Activated T-helper 1 cell treated with anti-CD3 and anti-CD28 coated beads, Interleukin-12 subunit alpha, Interleukin-12 subunit beta, Interleukin-2, Interleukin-4 antibody, amounts not matched to agents 30 ng/mL and 10 ng/mL and 1 ng/mL, durations not matched to agents 14 hours and 24 hours and 36 hours (primary cell): ENCODE measurements around the gene SSH2. TPM values are rescaled to one million over a fixed set of nuclear protein-coding genes. Genes with fewer than 3 reads are reported as not detected.

Experiments
- DNase-seq: peaks from one replicate; pipeline ENCODE4 v3.0.0; 2021; ENCODE audit warnings: low spot score
- H3K27ac Mint-ChIP-seq: one replicate; pipeline ENCODE4 v1.8.0; 2021; ENCODE audit warnings: mild to moderate bottlenecking, mixed read lengths
- H3K27me3 Mint-ChIP-seq: one replicate; pipeline ENCODE4 v1.8.0; 2022; ENCODE audit warnings: mild to moderate bottlenecking, moderate library complexity, mixed read lengths; ENCODE audit not compliant: insufficient read depth
- H3K36me3 Mint-ChIP-seq: one replicate; pipeline ENCODE4 v1.8.0; 2021; ENCODE audit warnings: low read depth, mixed read lengths
- H3K4me1 Mint-ChIP-seq: one replicate; pipeline ENCODE4 v1.8.0; 2021; ENCODE audit warnings: low read depth, mixed read lengths
- H3K4me3 Mint-ChIP-seq: one replicate; pipeline ENCODE4 v1.8.0; 2021; ENCODE audit warnings: mild to moderate bottlenecking, moderate library complexity, mixed read lengths
- H3K9me3 Mint-ChIP-seq: one replicate; pipeline ENCODE4 v1.8.0; 2021; ENCODE audit warnings: mixed read lengths
- intact Hi-C: fragments of 100-400 bp; cut with micrococcal nuclease; formaldehyde crosslinking; loops from one replicate; pipeline ENCODE4 v1.15.1; 2024
- total RNA-seq: library from RNA; stranded (reverse); gene quantifications from 2 replicates; pipeline ENCODE4 v1.2.3, GENCODE V29; 2022

SSH2 gene
- total RNA-seq, 1 donor from 2014 or later = 43.6 TPM

- Mint-ChIP-seq H3K4me1 (peaks cover 43% of the 10 kb centered on the region), H3K9me3 (no peaks in the 10 kb centered on the region), H3K27me3 (no peaks in the 10 kb centered on the region), H3K27ac (no peak overlapping the region), H3K36me3 (peaks cover 7% of the 10 kb centered on the region), H3K4me3 (no peak overlapping the region)
- no peak for DNase-seq
- intact Hi-C loops = no loop called here
Measured at GRCh38 chr17:29710520-29710884, 219.5 kb downstream of the SSH2 start.

GRCh38 chr17:29709866-29710519 is 220.0 kb downstream of the SSH2 start:
- H3K9me3 Mint-ChIP-seq = no peaks in the 10 kb centered on the region
- peaks cover 7% of the 10 kb centered on the region for H3K36me3 Mint-ChIP-seq
- no peak overlapping the region for H3K4me3 Mint-ChIP-seq
- intact Hi-C loops = loop anchor here (10.0 kb wide), 1 partner anchor 655 kb away; no protein-coding TSS in a partner anchor
- peaks cover 48% of the 10 kb centered on the region for H3K4me1 Mint-ChIP-seq
- H3K27ac Mint-ChIP-seq = no peak overlapping the region
- no peaks in the 10 kb centered on the region for H3K27me3 Mint-ChIP-seq
- no peak for DNase-seq

- Mint-ChIP-seq H3K9me3 (no peaks in the 10 kb centered on the region), H3K36me3 (peaks cover 11% of the 10 kb centered on the region), H3K4me3 (peak overlapping the region; percentile 87), H3K27me3 (no peaks in the 10 kb centered on the region), H3K4me1 (peaks cover 49% of the 10 kb centered on the region), H3K27ac (peak overlapping the region; percentile 90)
- DNase-seq = no peak
- intact Hi-C loops = loop anchor here (2.0 to 10.0 kb wide), 2 partner anchors 84 to 658 kb away; partner anchors contain the start of gene CORO6
Measured at GRCh38 chr17:29707212-29707571, 222.8 kb downstream of the SSH2 start.

GRCh38 chr17:29706045-29706431 is 224.0 kb downstream of the SSH2 start:
- H3K36me3 Mint-ChIP-seq = peaks cover 11% of the 10 kb centered on the region
- peaks cover 41% of the 10 kb centered on the region for H3K4me1 Mint-ChIP-seq
- peak overlapping the region; percentile 87 for H3K4me3 Mint-ChIP-seq

GRCh38 chr17:29705386-29705785 is 224.6 kb downstream of the SSH2 start:
- peaks cover 41% of the 10 kb centered on the region for H3K4me1 Mint-ChIP-seq
- H3K9me3 Mint-ChIP-seq = no peaks in the 10 kb centered on the region
- H3K27me3 Mint-ChIP-seq = no peaks in the 10 kb centered on the region
- H3K27ac Mint-ChIP-seq = peak overlapping the region; percentile 90
- intact Hi-C loops = loop anchor here (10.0 kb wide), 1 partner anchor 659 kb away; no protein-coding TSS in a partner anchor
- peaks cover 10% of the 10 kb centered on the region for H3K36me3 Mint-ChIP-seq
- peak overlapping the region; percentile 63 for H3K4me3 Mint-ChIP-seq
- no peak for DNase-seq

More at GRCh38 chr17:29706045-29706431, 224.0 kb downstream of the SSH2 start:
- H3K27ac Mint-ChIP-seq = peak overlapping the region; percentile 90
- no peaks in the 10 kb centered on the region for H3K27me3 Mint-ChIP-seq
- DNase-seq = no peak
- intact Hi-C loops = loop anchor here (1.0 to 10.0 kb wide), 8 partner anchors 14 to 659 kb away; partner anchors contain the start of genes CORO6 and SSH2
- no peaks in the 10 kb centered on the region for H3K9me3 Mint-ChIP-seq

- intact Hi-C loops = no loop called here
- Mint-ChIP-seq H3K4me3 (no peak overlapping the region), H3K4me1 (peaks cover 12% of the 10 kb centered on the region), H3K9me3 (no peaks in the 10 kb centered on the region), H3K36me3 (peaks cover 31% of the 10 kb centered on the region), H3K27ac (no peak overlapping the region), H3K27me3 (no peaks in the 10 kb centered on the region)
- DNase-seq = no peak
Measured at GRCh38 chr17:29699283-29699682, 230.7 kb downstream of the SSH2 start.

- intact Hi-C loops = no loop called here
- Mint-ChIP-seq H3K4me1 (peaks cover 7% of the 10 kb centered on the region), H3K27ac (no peak overlapping the region), H3K4me3 (no peak overlapping the region), H3K9me3 (no peaks in the 10 kb centered on the region), H3K27me3 (no peaks in the 10 kb centered on the region), H3K36me3 (peaks cover 34% of the 10 kb centered on the region)
- DNase-seq = no peak
Measured at GRCh38 chr17:29698837-29699236, 231.2 kb downstream of the SSH2 start.

- Mint-ChIP-seq H3K9me3 (no peaks in the 10 kb centered on the region), H3K4me1 (peaks cover 7% of the 10 kb centered on the region), H3K4me3 (no peak overlapping the region), H3K36me3 (peaks cover 36% of the 10 kb centered on the region), H3K27ac (no peak overlapping the region), H3K27me3 (no peaks in the 10 kb centered on the region)
- intact Hi-C loops = no loop called here
- no peak for DNase-seq
Measured at GRCh38 chr17:29698019-29698777, 231.8 kb downstream of the SSH2 start.

GRCh38 chr17:29697371-29697770 is 232.7 kb downstream of the SSH2 start:
- Mint-ChIP-seq H3K27me3 (no peaks in the 10 kb centered on the region), H3K27ac (no peak overlapping the region), H3K4me3 (no peak overlapping the region), H3K4me1 (peaks cover 5% of the 10 kb centered on the region), H3K36me3 (peaks cover 30% of the 10 kb centered on the region), H3K9me3 (no peaks in the 10 kb centered on the region)
- no peak for DNase-seq
- intact Hi-C loops = no loop called here

GRCh38 chr17:29694918-29695563 is 235.0 kb downstream of the SSH2 start:
- no peak for DNase-seq
- intact Hi-C loops = no loop called here
- no peak overlapping the region for H3K4me3 Mint-ChIP-seq
- peak overlapping the region; percentile 6 for H3K27ac Mint-ChIP-seq
- H3K4me1 Mint-ChIP-seq = peaks cover 17% of the 10 kb centered on the region
- H3K9me3 Mint-ChIP-seq = no peaks in the 10 kb centered on the region
- no peaks in the 10 kb centered on the region for H3K27me3 Mint-ChIP-seq
- H3K36me3 Mint-ChIP-seq = peaks cover 24% of the 10 kb centered on the region

- Mint-ChIP-seq H3K4me1 (peaks cover 17% of the 10 kb centered on the region), H3K9me3 (no peaks in the 10 kb centered on the region), H3K27ac (peak overlapping the region; percentile 59)
Measured at GRCh38 chr17:29693751-29694150, 236.3 kb downstream of the SSH2 start.

GRCh38 chr17:29687596-29687995 is 242.4 kb downstream of the SSH2 start:
- intact Hi-C loops = loop anchor here (5.0 kb wide), 1 partner anchor 35 kb away; no protein-coding TSS in a partner anchor
- Mint-ChIP-seq H3K36me3 (peaks cover 13% of the 10 kb centered on the region), H3K27me3 (no peaks in the 10 kb centered on the region), H3K4me3 (no peak overlapping the region), H3K27ac (no peak overlapping the region), H3K9me3 (no peaks in the 10 kb centered on the region), H3K4me1 (peaks cover 25% of the 10 kb centered on the region)
- no peak for DNase-seq

More at GRCh38 chr17:29693751-29694150, 236.3 kb downstream of the SSH2 start:
- H3K27me3 Mint-ChIP-seq = no peaks in the 10 kb centered on the region
- H3K36me3 Mint-ChIP-seq = peaks cover 24% of the 10 kb centered on the region
- no peak overlapping the region for H3K4me3 Mint-ChIP-seq
- DNase-seq = no peak
- intact Hi-C loops = no loop called here
